ENCODE measurements around the gene ZNF335.

The ZNF335 gene

GRCh38 chr20:45951925-45952834, 19.8 kb downstream of the ZNF335 start:
- no peak for DNase-seq (ENCODE audit: low spot score)

- no peak for DNase-seq (ENCODE audit: low spot score)
Measured at GRCh38 chr20:45950330-45950646, 21.7 kb downstream of the ZNF335 start.

GRCh38 chr20:45949542-45950329, 22.3 kb downstream of the ZNF335 start:
- DNase-seq (ENCODE audit: low spot score), result no peak

GRCh38 chr20:45948742-45949541, 23.1 kb downstream of the ZNF335 start:
- no peak for DNase-seq (ENCODE audit: low spot score)

- DNase-seq (ENCODE audit: low spot score), result no peak
Measured at GRCh38 chr20:45948261-45948733, 23.7 kb downstream of the ZNF335 start.

GRCh38 chr20:45947110-45947866, 24.7 kb downstream of the ZNF335 start:
- DNase-seq (ENCODE audit: low spot score), result no peak

- DNase-seq (ENCODE audit: low spot score), result peak; percentile 57
Measured at GRCh38 chr20:45946149-45946970, 25.6 kb downstream of the ZNF335 start.

GRCh38 chr20:45945678-45946148, 26.3 kb downstream of the ZNF335 start:
- no peak for DNase-seq (ENCODE audit: low spot score)

GRCh38 chr20:45944965-45945677, 26.9 kb downstream of the ZNF335 start:
- no peak for DNase-seq (ENCODE audit: low spot score)

- peak; percentile 45 for DNase-seq (ENCODE audit: low spot score)
Measured at GRCh38 chr20:45944151-45944964, 27.6 kb downstream of the ZNF335 start.

- DNase-seq (ENCODE audit: low spot score), result no peak
Measured at GRCh38 chr20:45943613-45944012, 28.4 kb downstream of the ZNF335 start.

- DNase-seq (ENCODE audit: low spot score), result no peak
Measured at GRCh38 chr20:45940469-45940868, 31.5 kb downstream of the ZNF335 start.

- DNase-seq (ENCODE audit: low spot score), result no peak
Measured at GRCh38 chr20:45940053-45940452, 31.9 kb downstream of the ZNF335 start.

- DNase-seq (ENCODE audit: low spot score), result no peak
Measured at GRCh38 chr20:45938727-45939438, 33.1 kb downstream of the ZNF335 start.

- DNase-seq (ENCODE audit: low spot score), result peak; percentile 25
Measured at GRCh38 chr20:45937765-45938164, 34.2 kb downstream of the ZNF335 start.

- peak; percentile 52 for DNase-seq (ENCODE audit: low spot score)
Measured at GRCh38 chr20:45935416-45936046, 36.5 kb downstream of the ZNF335 start.

- peak; percentile 98 for DNase-seq (ENCODE audit: low spot score)
Measured at GRCh38 chr20:45934586-45935415, 37.2 kb downstream of the ZNF335 start, which contains the start of gene PCIF1. TSS of gene PCIF1 (plus strand) at chr20:45934683. CDS start at chr20:45939000, 4,317 bp downstream.
